GM15510 (cell line): ENCODE measurements around the gene C19orf81.

Source experiments
- POLR2A ChIP-seq: IDR thresholded peaks from 3 replicates; pipeline ENCODE4 v1.6.1; 2011; ENCODE audit warnings: borderline replicate concordance; ENCODE audit not compliant: insufficient read length; ENCODE audit errors: extremely low read depth

C19orf81 gene

GRCh38 chr19:50693064-50693975, 44.1 kb downstream of the C19orf81 start:
- TF ChIP-seq POLR2A, result no peak

DNA sequence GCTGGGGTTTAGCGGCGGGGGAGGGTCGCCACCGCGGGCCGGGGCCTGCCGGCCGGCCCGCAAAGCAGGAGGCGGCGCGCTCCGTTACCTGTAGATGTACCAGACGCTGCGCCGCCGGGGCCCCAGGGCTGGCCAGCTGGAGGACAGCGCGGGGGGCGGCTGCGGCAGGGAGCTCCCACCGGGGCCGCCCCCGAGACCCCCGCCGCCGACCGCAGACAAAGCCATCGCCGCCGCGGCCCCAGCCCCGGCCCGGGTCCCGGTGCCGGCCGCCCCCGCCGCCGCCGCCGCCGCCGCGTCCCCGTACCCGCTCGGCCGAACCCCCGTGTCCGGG, 45.5 kb downstream of the C19orf81 start:
- TF ChIP-seq POLR2A, result no peak

DNA sequence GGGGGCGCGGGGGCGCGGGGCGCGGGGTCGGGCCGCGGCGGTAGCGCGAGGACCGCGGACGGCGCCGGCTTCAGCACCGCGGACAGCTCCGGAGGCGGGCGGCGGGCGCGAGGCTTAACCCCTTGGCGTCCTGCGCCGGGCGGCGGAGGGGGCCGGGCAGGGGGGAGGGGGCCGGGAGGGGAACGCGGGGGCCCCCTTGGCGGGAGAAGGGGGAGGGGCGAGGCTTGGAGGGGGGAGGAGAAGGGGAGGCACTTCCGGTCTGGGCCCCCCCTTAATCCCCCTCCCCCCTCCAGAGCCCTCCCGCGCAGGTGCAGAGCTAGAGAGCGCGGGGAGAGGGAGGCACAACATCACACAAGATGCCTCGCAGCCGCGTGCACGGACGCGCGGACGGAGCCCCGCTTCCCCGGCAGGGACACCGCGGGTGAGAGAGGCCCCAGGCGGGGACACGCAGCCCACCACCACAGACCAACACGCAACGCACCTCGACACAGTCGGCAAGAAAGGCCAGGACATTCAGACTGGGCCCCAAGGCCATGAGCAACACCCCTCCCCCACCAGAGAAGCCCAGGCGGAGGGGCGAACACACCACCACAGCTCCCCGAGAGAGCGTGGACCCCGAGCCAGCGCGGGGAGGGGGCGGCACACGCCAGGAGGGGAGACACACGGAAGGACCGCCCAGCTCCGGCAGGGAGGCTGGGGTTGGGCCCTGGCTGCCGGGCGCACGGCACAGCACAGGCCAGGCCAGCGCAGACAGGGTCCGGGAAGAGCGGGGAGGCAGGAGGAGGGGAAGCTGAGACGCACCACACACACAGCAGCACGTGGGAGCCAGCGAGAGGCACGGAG, 46.2 kb downstream of the C19orf81 start:
- TF ChIP-seq POLR2A, result no peak

DNA sequence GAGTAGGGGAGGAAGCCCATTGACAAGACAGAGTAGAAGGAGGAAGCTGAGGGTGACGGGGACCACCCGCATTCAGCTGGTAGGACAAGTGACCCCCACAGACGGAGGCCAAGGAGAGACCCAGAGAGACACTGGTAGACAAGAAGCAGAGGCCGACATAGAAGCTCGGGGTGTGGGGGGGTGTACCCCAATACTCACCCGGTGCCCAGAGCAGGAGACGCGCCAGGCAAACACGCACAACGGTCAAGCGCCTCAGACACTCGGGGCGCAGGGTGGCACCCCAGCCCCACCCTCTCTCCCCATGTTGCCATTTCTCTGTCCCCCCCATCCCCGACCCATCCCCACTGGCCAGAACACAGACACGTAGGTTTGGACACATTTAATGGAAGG, 46.8 kb downstream of the C19orf81 start:
- no peak for TF ChIP-seq POLR2A

- no peak for TF ChIP-seq POLR2A
Observed at GRCh38 chr19:50697414-50698124, 48.3 kb downstream of the C19orf81 start.

DNA sequence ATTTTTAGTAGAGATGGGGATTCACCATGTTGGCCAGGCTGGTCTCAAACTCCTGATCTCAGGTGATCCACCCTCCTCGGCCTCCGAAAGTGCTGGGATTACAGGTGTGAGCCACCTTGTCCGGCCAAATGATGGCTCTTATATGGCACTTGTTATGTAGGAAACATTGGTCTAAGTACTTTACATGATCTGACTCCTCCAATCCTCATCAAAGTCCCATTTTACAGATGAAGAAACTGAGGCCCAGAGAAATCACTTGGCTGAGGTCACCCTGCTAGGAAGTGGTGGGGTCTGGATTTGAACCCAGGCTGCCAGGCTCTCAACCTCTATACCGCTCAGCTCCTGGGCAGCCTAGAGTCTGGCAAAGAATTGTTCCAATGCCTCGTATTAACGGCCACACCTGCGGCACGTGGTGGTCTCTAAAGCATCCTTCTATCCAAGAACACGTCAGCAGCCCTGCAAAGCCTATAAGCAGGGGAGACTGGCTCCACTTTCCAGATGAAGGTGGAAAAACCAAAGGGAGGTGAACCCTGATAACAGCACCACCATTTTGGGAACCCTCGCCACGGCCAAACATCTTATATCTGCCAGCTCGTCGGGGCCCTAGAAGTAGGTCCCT, 52.2 kb downstream of the C19orf81 start:
- TF ChIP-seq POLR2A, result no peak

GRCh38 chr19:50702158-50702870, 53.1 kb downstream of the C19orf81 start:
- no peak for TF ChIP-seq POLR2A

GRCh38 chr19:50702871-50703829, 53.9 kb downstream of the C19orf81 start:
- TF ChIP-seq POLR2A, result no peak

GRCh38 chr19:50703915-50704796, 54.9 kb downstream of the C19orf81 start:
- no peak for TF ChIP-seq POLR2A

- no peak for TF ChIP-seq POLR2A
Observed at GRCh38 chr19:50705422-50706019, 56.3 kb downstream of the C19orf81 start.

DNA sequence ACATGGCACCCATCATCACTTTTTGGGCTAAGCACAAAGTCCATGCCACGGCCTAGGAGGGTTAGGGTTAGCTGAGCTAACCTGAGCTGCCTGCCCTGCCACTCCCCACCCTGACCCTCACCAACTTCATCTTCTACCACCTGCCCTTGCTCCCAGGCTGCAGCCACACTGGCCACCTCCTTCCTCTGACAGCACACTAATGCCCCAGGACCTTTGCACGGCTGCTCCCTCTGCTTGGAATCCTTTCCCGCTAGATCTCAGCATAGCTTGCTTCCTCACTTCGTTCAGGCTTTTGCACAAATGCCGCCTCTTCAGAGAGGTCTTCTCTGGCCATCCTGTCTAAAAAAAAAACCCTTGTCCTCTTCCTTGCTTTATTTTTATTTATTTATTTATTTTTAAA, 57.1 kb downstream of the C19orf81 start:
- no peak for TF ChIP-seq POLR2A

DNA sequence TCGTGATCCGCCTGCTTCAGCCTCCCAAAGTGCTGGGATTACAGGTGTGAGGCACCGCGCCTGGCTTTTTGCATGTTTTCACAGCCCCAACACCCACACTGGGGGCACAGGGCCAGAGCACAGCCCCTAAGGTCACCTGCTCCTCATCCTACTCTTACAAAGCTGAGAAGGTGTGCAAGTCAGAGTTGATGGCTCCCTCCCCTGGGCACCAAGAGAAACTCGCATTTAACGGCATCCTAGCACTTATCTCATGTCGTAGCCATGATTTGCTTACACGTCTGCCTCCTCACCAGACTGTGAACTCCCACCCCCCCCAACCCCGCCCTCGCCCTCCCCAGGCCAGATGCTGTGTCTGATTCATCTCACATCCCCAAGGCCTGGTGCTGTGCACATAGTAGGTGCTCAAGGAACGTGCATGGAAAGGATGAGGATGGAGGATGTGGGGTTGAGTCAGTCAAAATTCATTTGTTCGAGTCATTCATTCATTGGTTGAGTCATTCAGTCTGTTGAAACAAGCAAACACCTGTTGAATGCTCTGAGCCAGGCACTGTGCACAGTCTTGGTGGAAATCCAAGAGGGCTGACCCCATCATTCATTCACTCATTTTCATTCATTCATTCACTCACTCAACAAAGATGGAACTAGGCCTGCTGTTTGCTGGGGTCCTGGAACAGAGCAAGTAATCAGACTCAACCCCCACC, 59.1 kb downstream of the C19orf81 start:
- no peak for TF ChIP-seq POLR2A
